Loucy (cell line): ENCODE data around the gene EPHB1.

Experiments
- H2AFZ ChIP-seq: fragments of 200-600 bp; sonication (generic); 2 replicates; pipeline ENCODE4 v1.6.0; 2016; ENCODE audit warnings: antibody characterized with exemption, mild to moderate bottlenecking, low read length, moderate library complexity
- H3F3A ChIP-seq: fragments of 200-600 bp; 2 replicates; pipeline ENCODE4 v1.6.0; 2016; ENCODE audit warnings: antibody characterized with exemption, low read depth, mild to moderate bottlenecking
- H3K27me3 ChIP-seq: fragments of 200-600 bp; sonication (generic); 2 replicates; pipeline ENCODE4 v1.6.1; 2014; ENCODE audit warnings: low read length, mild to moderate bottlenecking; ENCODE audit not compliant: insufficient read depth, poor library complexity, severe bottlenecking
- H3K36me3 ChIP-seq: fragments of 200-600 bp; sonication (generic); 2 replicates; pipeline ENCODE4 v1.6.1; 2016; ENCODE audit warnings: low read length; ENCODE audit not compliant: insufficient read depth
- H3K4me1 ChIP-seq: fragments of 200-600 bp; sonication (generic); 2 replicates; pipeline ENCODE4 v1.5.1; 2014; ENCODE audit warnings: low read length, mild to moderate bottlenecking; ENCODE audit not compliant: insufficient read depth, poor library complexity, severe bottlenecking
- H3K4me2 ChIP-seq: fragments of 200-600 bp; sonication (generic); 2 replicates; pipeline ENCODE4 v1.6.0; 2014; ENCODE audit warnings: antibody characterized with exemption, low read length, low read depth, mild to moderate bottlenecking; ENCODE audit not compliant: poor library complexity, severe bottlenecking
- H3K4me3 ChIP-seq: fragments of 200-600 bp; sonication (generic); 2 replicates; pipeline ENCODE4 v1.5.1; 2014; ENCODE audit warnings: low read length, mild to moderate bottlenecking, mixed read lengths; ENCODE audit not compliant: poor library complexity, severe bottlenecking
- H3K79me2 ChIP-seq: fragments of 200-600 bp; sonication (generic); 2 replicates; pipeline ENCODE4 v1.6.1; 2014; ENCODE audit warnings: low read length; ENCODE audit not compliant: insufficient read depth
- H3K9ac ChIP-seq: fragments of 200-600 bp; sonication (generic); 2 replicates; pipeline ENCODE4 v1.6.0; 2014; ENCODE audit warnings: mild to moderate bottlenecking, low read depth, low read length, moderate library complexity; ENCODE audit not compliant: poor library complexity, severe bottlenecking
- H3K9me2 ChIP-seq: fragments of 200-600 bp; sonication (generic); replicated peaks from 2 replicates; pipeline ENCODE4 v1.6.1; 2016; ENCODE audit warnings: low read depth, low read length, mixed read lengths
- H3K9me3 ChIP-seq: fragments of 200-600 bp; sonication (generic); 2 replicates; pipeline ENCODE4 v1.6.1; 2014; ENCODE audit warnings: mild to moderate bottlenecking, antibody characterized with exemption, low read length, low read depth; ENCODE audit not compliant: insufficient read depth
- H4K20me1 ChIP-seq: fragments of 200-600 bp; sonication (generic); 2 replicates; pipeline ENCODE4 v1.6.0; 2014; ENCODE audit warnings: antibody characterized with exemption, low read length, mild to moderate bottlenecking; ENCODE audit not compliant: insufficient read depth, poor library complexity, severe bottlenecking
- CTCF ChIP-seq: fragments of 200-600 bp; sonication (generic); conservative IDR thresholded peaks from 2 replicates; pipeline ENCODE4 v1.5.1; 2014; ENCODE audit warnings: mild to moderate bottlenecking, antibody characterized with exemption, low read length
- EZH2phosphoT487 ChIP-seq: fragments of 200-600 bp; IDR thresholded peaks from 2 replicates; pipeline ENCODE4 v1.6.1; 2018; ENCODE audit warnings: antibody characterized with exemption, mild to moderate bottlenecking, moderate library complexity, borderline replicate concordance

The EPHB1 gene

GRCh38 chr3:134839990-134840389, 44.9 kb downstream of the EPHB1 start:
- Histone ChIP-seq H3K4me2 (no peak overlapping the region), H3K36me3 (no peaks in the 10 kb centered on the region), H3K9me2 (no peaks in the 10 kb centered on the region), H3K27me3 (no peaks in the 10 kb centered on the region), H3K79me2 (no peaks in the 10 kb centered on the region), H3K9me3 (peaks cover 9% of the 10 kb centered on the region; the same call in 1 of the 2 replicates), H4K20me1 (no peaks in the 10 kb centered on the region), H2AFZ (no peak overlapping the region), H3F3A (no peaks in the 10 kb centered on the region), H3K9ac (no peak overlapping the region), H3K4me1 (no peaks in the 10 kb centered on the region), H3K4me3 (no peak overlapping the region)
- no peak for TF ChIP-seq CTCF
- TF ChIP-seq EZH2phosphoT487 = no peak

- no peak for TF ChIP-seq EZH2phosphoT487
- no peak for TF ChIP-seq CTCF
- Histone ChIP-seq H3K9me2 (no peaks in the 10 kb centered on the region), H3K9me3 (peaks cover 9% of the 10 kb centered on the region; the same call in 1 of the 2 replicates), H3K4me1 (no peaks in the 10 kb centered on the region), H3K9ac (no peak overlapping the region), H3K4me2 (no peak overlapping the region), H3K79me2 (no peaks in the 10 kb centered on the region), H3K4me3 (no peak overlapping the region), H3K27me3 (no peaks in the 10 kb centered on the region), H3F3A (no peaks in the 10 kb centered on the region), H4K20me1 (no peaks in the 10 kb centered on the region), H3K36me3 (no peaks in the 10 kb centered on the region), H2AFZ (no peak overlapping the region)
These were observed 45.4 kb downstream of the EPHB1 start for GRCh38 chr3:134840459-134840858.

- no peak overlapping the region for H2AFZ ChIP-seq
- H3K36me3 ChIP-seq = no peaks in the 10 kb centered on the region
- H4K20me1 ChIP-seq = no peaks in the 10 kb centered on the region
- peaks cover 9% of the 10 kb centered on the region; the same call in 1 of the 2 replicates for H3K9me3 ChIP-seq
- TF ChIP-seq CTCF (no peak), EZH2phosphoT487 (no peak)
- H3F3A ChIP-seq = no peaks in the 10 kb centered on the region
- H3K9ac ChIP-seq = no peak overlapping the region
- H3K27me3 ChIP-seq = no peaks in the 10 kb centered on the region
- H3K4me3 ChIP-seq = no peak overlapping the region
- no peaks in the 10 kb centered on the region for H3K4me1 ChIP-seq
- no peaks in the 10 kb centered on the region for H3K9me2 ChIP-seq
- no peaks in the 10 kb centered on the region for H3K79me2 ChIP-seq
- H3K4me2 ChIP-seq = no peak overlapping the region
These were observed 51.0 kb downstream of the EPHB1 start for GRCh38 chr3:134846084-134846483.
